ENCODE measurements around the gene TRIM67.

- TF ChIP-seq CTCF (IDR thresholded peaks at IDR 0.05 in 8 of 11, conservative IDR thresholded peaks at IDR 0.05 in 3 of 11) (no peak), POLR2A (IDR thresholded peaks at IDR 0.05) (no peak)
These were observed 74.3 kb downstream of the TRIM67 start for GRCh38 chr1:231236208-231236591.
